T-helper 22 cell (primary cell): ENCODE measurements around the gene CRISPLD2.
A peak's percentile ranks its signal among the peaks of the same experiment; 100 is the strongest.

Source experiments
- DNase-seq: peaks from one replicate; pipeline ENCODE4 v3.0.0-alpha.2; 2020; ENCODE audit warnings: low read depth

The CRISPLD2 gene

DNA sequence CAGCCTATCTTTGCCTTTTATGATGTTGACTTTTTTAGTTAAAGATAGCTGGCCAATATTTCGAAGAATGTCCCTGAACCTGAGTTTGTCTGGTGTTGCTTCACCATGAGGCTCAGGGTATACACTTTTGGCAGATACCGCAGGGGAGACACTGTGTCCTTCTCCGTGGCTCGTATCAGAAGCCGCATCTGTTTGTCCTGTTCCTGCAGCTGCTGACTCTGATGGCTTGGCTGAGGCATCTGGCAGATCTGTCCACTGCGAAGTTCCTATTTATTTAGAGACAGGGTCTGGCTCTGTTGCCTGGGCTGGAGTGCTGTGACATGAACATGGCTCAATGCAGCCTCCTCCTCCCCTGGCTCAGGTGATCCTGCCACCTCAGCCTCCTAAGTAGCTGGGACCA, 93.5 kb downstream of the CRISPLD2 start:
- DNase-seq = no peak

DNA sequence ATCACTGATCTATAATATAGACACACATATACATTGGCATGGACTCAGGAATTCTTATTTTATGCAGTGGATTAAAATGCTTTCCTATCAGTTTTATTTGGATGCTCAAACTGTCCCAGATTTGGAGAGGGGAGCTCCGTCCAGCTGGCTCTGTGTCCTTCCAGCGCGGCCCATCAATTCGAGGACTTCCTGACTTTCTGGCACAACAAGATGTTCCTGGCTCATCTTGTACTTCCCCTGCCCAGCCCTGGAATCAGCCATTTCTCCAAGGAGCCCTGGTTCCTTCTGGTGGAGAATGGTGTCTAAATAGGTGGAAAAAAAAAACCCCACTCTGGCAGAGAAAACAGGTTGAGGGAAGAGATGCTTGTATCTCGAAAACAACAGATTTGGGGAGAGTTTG, 94.5 kb downstream of the CRISPLD2 start:
- DNase-seq = no peak

DNA sequence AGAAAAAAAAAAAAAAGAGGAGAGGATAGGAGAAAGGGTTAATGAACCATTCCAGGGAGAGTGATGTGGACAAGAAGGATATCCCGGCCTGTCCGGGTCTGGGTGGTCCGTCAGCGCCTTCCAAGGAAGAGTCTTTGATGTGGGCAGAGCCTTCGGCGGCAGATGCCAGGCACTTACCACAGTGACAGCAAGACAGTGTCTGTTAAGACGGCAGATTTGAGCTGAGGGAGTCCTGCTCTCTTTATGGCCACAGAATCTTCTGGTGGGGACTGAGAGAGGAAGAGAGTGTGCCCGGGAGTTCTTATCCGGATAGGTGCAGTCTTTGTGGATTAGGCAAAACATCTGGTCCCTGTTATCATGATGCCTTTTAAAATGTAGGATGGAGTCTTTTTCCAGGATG, 96.4 kb downstream of the CRISPLD2 start:
- DNase-seq = no peak

DNA sequence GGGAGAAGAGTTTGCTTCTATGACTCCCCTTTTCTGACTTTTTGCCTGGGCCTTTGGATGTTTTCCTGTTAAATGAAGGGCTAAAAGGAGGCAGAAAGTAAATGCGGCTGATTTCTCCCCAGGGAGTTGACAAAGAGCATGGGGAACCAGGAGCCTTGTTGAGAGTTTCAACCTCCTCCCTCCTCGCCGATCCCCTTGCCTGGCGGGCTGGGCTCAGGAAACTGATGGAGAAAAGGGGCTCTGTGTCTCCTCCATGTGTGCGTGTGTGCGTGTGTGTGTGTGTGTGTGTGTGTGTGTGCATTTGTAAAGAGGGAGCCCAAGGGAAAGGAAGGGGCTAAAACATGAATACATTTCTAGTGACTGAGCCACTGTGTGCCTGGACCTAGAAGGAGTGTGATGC, 97.1 kb downstream of the CRISPLD2 start:
- DNase-seq = no peak

- no peak for DNase-seq
Measured at GRCh38 chr16:84917492-84917891, 97.7 kb downstream of the CRISPLD2 start.

GRCh38 chr16:84918006-84918909, 98.5 kb downstream of the CRISPLD2 start:
- no peak for DNase-seq

DNA sequence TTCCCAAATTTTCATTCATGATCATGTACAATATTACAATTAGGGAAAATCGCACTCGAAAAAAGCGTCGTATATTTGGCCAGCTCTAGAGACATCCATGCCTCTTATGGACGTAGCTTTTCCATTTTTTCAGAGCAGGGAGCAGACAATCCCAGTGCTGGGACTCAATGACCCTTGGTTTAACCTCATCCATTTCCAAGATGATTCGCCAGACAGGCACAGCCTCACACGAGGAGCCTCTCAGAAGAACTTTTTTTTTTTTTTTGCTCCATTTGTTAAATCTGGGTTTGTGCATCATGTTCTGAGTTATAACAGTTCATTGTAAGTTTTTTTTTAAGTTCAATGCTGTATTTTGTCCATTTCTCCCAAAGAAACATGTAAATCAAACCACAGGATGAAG, 99.5 kb downstream of the CRISPLD2 start:
- DNase-seq = no peak

DNA sequence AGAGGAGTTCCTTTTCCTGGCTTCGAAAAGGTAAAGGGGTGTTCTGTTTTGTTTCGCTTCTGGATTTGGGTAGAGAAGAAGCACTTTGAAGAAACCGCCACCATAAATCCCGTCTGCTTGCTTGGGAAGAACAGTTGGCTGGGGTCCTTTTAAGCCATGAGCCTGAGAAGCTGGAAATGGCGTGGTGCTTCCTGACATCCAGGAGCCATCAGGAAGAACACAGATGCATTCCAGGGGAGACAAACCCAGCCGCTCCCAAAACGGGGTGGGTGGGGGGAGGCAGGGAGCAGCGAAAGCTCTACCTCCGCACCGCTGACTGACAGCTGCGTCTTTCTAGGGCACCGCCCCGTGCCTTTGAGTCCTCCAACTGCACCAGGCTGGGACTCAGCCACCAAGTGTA, 99.9 kb downstream of the CRISPLD2 start:
- no peak for DNase-seq

GRCh38 chr16:84920333-84920732, 100.5 kb downstream of the CRISPLD2 start:
- DNase-seq = no peak

DNA sequence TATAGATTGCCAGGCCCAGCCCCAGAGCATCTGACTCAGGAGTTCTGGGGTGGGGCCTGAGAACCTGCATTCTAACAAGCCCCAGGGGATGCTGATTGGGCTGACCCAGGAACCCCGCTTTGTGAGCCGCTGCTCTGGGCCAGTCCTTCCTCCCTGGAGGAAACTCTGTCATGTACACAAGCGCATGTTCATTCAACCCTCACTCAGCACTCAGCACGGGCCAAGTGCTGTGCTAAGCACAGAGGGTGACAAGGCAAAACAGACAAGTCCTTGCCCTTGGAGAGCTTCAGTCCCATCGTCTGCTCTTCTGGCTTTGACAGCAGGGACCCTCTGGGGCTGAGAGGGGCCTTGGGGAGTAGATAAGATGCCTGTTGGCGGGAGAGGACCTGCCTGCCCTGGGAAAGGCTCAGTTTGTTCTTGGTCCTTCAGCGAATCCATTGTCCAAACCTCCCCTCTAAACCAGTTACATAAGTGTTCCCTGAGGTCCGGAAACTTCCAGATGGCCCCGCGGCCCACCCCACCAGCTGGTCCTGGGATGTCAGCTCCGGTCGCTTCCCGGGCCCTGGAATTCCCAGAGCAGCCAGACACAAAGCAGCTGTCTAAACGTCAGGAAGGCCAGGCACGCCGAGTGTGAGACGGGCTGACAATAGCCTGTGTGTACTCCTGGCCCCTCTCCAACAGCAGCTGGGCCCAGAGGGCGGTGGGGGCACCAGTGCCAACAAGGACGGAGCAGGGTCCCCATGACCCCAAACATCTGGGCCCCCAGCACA, 102.8 kb downstream of the CRISPLD2 start:
- DNase-seq = no peak

DNA sequence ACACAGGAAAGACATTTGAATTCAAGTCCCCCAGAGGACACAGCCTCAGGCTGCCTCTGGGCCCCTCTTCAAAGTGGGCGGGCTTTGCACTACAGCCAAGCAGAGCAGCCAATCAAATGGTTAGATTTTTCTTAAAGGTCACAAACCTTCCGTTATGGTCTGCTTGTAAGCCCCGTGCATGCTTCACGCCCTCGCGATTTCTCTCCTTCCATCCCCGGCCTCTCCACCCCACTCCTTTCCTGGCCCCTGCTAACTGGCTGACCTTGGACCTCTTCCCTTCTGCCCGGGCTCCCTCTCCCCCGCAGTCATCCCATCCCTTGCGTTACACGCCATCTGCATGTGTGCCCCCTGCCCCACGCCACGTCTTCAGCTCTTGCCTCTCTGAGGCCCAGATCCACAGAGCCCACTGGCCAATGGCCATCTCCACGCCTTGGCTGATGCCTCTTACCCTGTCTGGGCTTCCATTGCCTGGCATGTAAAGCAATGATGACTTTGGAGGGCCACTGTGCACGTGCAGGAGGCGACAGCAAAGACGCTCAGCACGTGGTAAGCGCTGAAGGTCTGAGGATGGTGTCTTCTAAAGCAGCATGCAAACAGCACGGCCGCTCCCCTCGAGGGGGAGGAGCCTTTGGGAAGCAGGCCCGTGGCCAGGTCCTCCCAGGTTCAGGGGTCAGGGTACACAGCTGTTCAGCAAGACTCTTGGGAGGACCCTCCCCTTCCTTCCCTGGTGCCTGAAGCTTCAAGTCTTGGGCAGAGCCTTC, 104.7 kb downstream of the CRISPLD2 start:
- DNase-seq = no peak

- DNase-seq = peak; percentile 25
Measured at GRCh38 chr16:84925092-84925772, 105.4 kb downstream of the CRISPLD2 start.

- DNase-seq = no peak
Measured at GRCh38 chr16:84925773-84926372, 106.1 kb downstream of the CRISPLD2 start.

GRCh38 chr16:84926462-84926861, 106.7 kb downstream of the CRISPLD2 start:
- DNase-seq = no peak

- DNase-seq = no peak
Measured at GRCh38 chr16:84927621-84928591, 108.1 kb downstream of the CRISPLD2 start.

DNA sequence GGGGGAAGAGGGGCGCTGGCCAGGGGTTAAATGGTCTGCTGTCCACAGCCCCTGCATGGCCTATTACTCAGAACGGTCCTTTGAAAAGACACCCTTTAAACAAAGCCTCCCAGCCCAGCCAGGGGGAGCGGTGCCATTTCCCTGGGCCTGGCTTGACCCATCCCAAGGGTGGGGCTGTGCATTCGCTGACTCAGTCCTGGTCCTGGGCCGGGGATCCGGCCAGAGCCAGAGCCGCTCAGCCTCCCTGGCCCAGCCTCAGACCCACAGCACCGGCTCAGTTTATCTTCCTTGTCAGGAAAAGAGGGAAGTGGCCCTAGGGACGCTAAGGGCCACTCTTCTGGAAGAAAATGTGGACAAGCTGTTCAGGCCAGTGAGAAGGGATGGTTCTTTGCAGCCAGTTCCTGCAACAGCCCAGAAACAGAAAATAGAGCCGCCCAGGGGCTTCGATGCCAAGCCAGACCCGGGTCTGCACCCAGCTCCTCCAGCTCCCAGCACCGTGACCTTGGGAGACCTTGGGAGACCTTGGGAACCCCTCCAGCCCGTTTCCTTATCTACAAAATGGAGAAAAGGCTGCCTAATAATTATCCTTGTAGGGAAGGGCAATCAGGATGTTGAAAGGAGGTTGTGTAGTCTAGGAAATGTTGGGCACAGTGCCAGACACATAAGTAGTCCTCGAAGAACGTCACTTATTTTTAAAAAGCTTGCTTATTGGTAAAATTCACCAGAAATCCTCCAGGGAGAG, 109.1 kb downstream of the CRISPLD2 start:
- DNase-seq = no peak

- DNase-seq = no peak
Measured at GRCh38 chr16:84929421-84930297, 109.9 kb downstream of the CRISPLD2 start.

- DNase-seq = no peak
Measured at GRCh38 chr16:84930298-84931106, 110.7 kb downstream of the CRISPLD2 start.
